Fibroblast of peridontal ligament (primary cell): Measurements from ENCODE around the gene SYNDIG1.

Experiments used
- DNase-seq: peaks from one replicate; pipeline ENCODE4 v3.0.0-alpha.2; 2010; ENCODE audit errors: extremely low read depth

The SYNDIG1 gene

DNA sequence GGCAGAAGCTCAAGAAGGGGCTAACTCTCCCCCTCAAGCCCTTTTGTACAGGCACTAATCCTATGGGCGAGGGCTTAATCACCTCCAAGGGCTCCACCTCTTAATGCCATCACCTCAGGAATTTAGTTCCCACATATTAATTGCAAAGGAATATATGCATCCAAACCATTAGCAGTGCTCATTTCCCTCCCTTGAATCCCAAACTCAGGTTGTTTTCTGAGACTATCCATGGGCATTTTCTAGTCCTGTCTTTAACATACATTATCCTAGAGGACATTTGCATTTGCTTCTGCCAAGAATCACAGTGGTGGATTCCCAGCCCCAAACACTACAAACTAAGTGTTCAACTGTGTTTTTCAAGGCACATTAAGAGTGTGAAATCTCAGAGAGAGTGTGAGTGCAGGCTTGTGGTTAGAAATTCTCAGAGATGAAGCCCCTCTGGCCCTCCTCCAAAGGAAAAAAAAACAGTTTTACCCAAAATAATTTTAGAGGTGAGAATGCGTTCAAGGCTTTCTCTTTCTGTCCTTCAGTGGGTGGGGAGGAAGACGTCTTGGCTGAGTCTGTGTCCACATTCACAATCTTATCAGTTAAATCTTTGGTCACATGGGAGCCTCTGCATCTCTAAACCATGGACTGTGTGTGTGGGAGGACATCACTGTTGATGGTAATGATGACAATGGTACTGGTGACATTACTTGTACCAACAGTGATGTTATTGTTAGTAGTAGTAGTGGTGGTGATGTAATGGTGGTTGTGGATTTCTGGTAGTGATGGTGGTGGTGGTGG, 59.3 kb downstream of the SYNDIG1 start:
- no peak for DNase-seq

GRCh38 chr20:24529369-24529719, 59.9 kb downstream of the SYNDIG1 start:
- DNase-seq = no peak

- DNase-seq = no peak
Observed at GRCh38 chr20:24530131-24530680, 60.8 kb downstream of the SYNDIG1 start.

GRCh38 chr20:24531202-24531601, 61.8 kb downstream of the SYNDIG1 start:
- DNase-seq = no peak

- no peak for DNase-seq
Observed at GRCh38 chr20:24531631-24532419, 62.4 kb downstream of the SYNDIG1 start.

- no peak for DNase-seq
Observed at GRCh38 chr20:24533449-24533848, 64.0 kb downstream of the SYNDIG1 start.

- no peak for DNase-seq
Observed at GRCh38 chr20:24534282-24534681, 64.9 kb downstream of the SYNDIG1 start.

GRCh38 chr20:24535941-24536730, 66.7 kb downstream of the SYNDIG1 start:
- no peak for DNase-seq

- DNase-seq = no peak
Observed at GRCh38 chr20:24537210-24537609, 67.8 kb downstream of the SYNDIG1 start.

DNA sequence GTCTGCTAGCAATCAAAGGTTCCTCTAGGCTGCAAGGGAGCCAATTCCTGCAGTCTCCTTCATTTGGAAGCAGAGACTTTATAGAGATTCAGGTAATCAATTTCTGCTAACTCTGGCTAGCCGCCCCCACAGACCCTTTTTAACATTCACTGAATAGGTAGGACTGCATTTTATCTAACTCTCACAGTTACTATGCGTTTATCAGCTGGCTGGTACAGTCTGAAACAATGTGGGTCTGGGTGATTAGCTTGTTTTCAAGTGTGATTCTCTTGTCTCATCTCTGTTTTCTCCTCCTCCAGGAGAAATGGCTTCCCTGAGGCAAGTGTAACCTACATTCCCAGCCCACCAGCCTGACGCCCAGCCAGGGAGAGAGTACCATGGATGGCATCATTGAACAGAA, 73.3 kb downstream of the SYNDIG1 start:
- DNase-seq = no peak

DNA sequence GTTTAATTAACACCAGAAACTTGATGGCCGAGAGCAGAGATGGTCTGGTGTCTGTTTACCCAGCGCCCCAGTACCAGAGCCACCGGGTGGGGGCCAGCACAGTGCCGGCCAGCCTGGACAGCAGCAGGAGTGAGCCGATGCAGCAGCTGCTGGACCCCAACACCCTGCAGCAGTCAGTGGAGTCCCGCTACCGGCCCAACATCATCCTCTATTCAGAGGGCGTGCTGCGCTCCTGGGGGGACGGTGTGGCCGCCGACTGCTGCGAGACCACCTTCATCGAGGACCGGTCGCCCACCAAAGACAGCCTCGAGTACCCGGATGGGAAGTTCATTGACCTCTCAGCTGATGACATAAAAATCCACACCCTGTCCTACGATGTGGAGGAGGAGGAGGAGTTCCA, 73.7 kb downstream of the SYNDIG1 start:
- DNase-seq = no peak

DNA sequence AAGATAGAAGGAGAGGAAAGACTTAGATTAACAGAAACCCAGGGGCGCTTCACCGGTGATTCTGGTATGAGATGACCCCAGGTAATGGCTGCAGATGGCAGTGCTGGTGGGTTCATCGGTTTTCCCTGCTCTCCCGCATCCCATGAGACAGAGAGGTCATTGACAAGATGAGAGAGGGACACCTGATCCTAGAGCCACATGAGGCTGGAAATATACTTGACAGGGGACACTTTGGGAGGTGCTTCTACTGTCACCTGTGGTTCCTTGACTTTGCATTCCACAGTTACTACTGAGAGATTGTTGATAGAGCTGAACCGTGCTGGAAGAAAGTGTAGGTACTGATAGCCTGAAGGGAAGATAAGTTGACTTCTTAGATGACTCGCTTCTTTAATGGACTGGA, 74.3 kb downstream of the SYNDIG1 start:
- no peak for DNase-seq

DNA sequence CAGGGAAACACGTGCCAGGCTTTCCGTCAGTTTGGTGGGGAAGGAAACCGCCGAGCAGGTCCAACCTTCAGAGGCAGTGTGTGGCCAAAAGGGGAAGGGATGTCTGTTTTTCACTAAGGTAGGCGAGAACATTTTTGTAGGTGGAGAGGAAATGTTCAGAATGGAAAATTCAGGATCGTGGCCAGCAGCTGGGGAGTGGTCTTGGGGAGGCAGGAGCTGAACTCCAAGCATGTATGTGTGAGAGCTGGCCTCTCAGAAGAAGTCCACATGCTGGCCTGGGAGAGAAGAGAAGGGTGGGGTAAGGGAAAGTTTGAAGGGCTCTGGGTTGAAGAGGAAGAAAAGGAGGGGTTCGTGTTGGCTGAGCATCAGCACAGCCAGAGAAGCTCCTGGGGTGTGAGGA, 74.9 kb downstream of the SYNDIG1 start:
- no peak for DNase-seq

- no peak for DNase-seq
Observed at GRCh38 chr20:24545168-24545567, 75.7 kb downstream of the SYNDIG1 start.

DNA sequence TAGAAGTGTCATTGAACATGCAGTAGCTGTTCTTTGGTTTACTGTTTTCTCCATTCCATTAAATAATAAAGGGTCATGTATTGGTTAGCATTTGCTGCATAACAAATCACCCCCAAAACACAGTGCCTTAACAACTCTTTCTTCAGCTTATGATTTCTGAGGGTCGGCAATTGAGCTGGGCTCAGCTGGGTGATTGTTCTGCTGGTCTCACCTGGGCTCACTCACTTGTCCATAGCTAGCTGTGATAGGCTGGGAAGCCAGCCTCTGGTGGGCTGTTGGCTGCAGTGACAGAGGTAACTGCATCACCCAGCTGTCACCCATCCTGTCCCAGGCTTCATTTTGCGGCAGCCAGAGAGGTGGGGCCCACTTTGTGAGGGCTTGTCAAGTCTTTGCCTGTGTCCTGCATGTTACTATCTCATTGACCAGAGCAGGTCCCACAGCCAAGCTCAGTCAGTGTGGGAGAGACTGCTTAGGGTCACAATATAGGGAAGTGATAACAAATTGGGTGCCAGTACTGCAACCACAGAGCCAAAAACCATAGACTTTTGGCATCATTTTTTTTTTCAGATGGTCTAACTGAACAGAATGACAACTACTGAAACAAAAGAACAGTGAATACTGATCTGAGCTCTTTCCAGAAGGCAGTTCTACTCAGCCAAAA, 76.9 kb downstream of the SYNDIG1 start:
- no peak for DNase-seq

GRCh38 chr20:24547967-24548366, 78.5 kb downstream of the SYNDIG1 start:
- DNase-seq = no peak

DNA sequence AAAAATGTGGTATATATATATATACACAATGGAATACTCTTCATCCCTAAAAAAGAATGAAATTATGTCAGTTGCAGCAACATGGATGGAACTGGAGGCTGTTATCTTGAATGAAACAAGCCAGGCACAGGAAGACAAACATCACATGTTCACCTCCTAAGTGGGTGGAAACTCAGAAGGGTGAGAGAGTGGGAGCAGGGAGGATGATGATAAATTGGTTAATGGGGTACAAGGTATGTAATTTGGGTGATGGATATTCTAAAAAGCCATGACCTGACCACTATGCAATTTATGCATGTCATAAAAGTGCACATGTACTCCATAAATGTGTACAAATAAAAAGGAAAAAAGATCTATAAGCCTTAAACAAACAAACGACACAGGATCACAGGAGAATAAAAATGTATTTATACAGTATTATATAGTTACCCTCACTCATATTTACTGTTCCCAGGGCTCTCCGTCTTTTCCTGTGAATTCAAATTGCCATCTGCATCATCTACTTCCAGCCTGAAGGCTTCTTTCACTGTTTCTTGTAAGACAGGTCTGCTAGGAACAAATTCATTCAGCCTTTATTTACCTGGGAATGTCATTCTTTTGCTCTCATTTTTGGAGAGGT, 89.8 kb downstream of the SYNDIG1 start:
- DNase-seq = no peak

- DNase-seq = no peak
Observed at GRCh38 chr20:24560571-24561491, 91.4 kb downstream of the SYNDIG1 start.

DNA sequence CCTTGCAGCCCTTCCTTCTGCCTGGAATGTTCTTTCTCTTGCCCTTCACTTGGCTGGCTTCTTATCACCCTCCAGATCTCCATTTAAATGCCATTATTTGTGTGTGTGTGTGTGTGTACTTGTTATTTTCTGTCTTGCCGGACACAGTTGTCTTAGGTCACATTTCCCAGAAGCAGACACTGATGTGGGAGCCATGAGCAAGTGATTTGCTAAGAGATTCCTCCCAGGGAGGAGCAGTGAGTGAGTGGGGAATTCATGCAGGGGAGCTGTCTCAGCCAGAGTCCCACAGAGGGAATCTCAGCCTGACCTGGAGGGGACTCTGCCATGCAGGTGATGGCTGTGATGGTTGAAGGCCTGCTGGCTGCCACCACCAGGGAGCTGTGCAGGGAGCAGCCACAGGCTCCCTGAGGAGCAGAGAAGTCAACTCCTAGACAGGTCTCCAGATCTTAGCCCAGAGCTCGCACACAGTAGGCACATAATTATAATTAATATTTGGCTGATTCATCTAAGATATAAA, 96.5 kb downstream of the SYNDIG1 start:
- DNase-seq = no peak

DNA sequence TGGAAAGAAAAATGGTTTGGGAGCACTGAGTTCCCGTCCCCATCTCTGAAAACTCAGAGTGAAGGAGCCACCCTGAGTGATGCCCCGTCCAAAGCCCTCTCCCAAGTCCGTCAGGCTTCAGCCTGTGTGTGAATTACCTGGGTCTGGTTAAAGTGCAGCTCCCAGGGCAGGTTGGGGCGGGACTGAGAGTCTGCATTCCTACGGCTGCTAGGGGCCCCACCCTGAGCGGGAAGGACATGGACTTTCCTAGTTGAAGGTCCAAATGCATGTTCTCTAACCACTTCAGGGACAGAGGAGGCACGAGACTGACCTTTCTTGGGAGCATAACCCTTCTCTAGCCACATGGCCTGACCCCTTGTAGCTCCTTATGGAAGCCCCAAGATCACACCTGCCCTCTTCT, 97.2 kb downstream of the SYNDIG1 start:
- DNase-seq = no peak
